Motor neuron (in vitro differentiated cells): ENCODE data around the gene SLC9A7. TPM values are rescaled to one million over a fixed set of nuclear protein-coding genes. Genes with fewer than 3 reads are reported as not detected.

Experiments
- ATAC-seq, 8 experiments: fragments of 200-7000 bp; cut with Tn5 transposase; replicated peaks in 6 of 8; 2 replicates each; pipeline ENCODE4 v1.8.0; 2021; ENCODE audit warnings: mild to moderate bottlenecking in 8 of 8, moderate library complexity in 8 of 8
- H3K27ac ChIP-seq, 2 donors: fragments of 250-450 bp; sonication (Bioruptor Pico); 2 replicates each; pipeline ENCODE4 v1.9.0; 2021; ENCODE audit warnings: antibody characterized with exemption in 2 of 2, mild to moderate bottlenecking in 2 of 2, moderate library complexity in 1 of 2
- H3K4me1 ChIP-seq, 2 donors: fragments of 250-450 bp; sonication (Bioruptor Pico); replicated peaks in 1 of 2; 2 replicates each; pipeline ENCODE4 v1.6.1; 2021; ENCODE audit warnings: antibody characterized with exemption in 2 of 2, mild to moderate bottlenecking in 2 of 2, moderate library complexity in 1 of 2
- H3K4me3 ChIP-seq, 5 donors: fragments of 250-450 bp; sonication (Bioruptor Pico); 2 replicates each; pipeline ENCODE4 v1.9.0; 2021; ENCODE audit warnings: antibody characterized with exemption in 5 of 5, mild to moderate bottlenecking in 5 of 5, moderate library complexity in 4 of 5
- WGBS, 10 experiments: fragments of 450-650 bp; shearing (Covaris generic); methylation state at CpG; one replicate each; pipeline ENCODE4 v1.0.0; 2022; 5-methylcytosine and 5-hydroxymethylcytosine counted together
- in situ Hi-C, 9 experiments: fragments of 400-800 bp; cut with MboI; loops; one replicate each; pipeline ENCODE4 v1.15.0; 2021; ENCODE audit warnings: low sequenced_read_pairs in 9 of 9, low pct_unique_long_range_greater_than_20kb in 2 of 9; ENCODE audit not compliant: unreplicated experiment in 9 of 9
- total RNA-seq, 8 experiments: library from RNA; unstranded; fragments of 300-600 nt; gene quantifications; 2 replicates each; pipeline versions ENCODE4 v1.2.3 to v1.2.4, GENCODE V29; 2022

The SLC9A7 gene
- total RNA-seq, 8 experiments from 2014 or later, result 2.1 to 19.9 (median 8.7) TPM

DNA sequence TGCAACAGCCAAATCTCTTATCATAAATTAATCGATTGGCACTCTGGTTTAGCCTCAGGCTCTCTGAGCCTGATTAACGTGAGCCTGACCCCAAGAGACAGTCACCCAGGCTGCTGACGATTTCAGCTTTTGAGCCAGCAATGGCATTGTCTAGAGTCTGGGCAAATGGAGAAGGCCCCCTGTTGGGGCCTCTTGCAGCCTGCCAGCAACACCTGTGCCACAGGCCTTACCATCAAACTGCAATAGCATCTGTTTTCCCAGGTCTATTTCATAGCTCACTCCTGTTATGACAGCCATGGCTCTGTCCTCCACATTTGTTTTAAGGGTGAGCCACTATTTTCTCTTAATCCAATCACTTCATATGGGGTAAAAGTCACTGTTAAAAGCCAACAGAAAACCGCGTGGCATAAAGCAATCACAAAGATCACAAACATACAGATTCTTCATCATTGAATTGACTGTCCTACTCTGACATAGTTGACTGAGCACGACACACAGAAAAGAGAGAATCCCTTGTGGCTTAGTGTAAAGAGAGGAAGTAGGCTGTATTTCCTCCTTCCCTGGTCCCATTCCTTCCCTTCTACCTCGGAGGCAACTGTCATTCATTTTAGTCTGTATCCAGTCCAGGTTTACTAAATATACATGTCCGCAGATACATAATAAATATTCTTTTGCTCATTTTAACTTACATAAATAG, 47.8 kb downstream of the SLC9A7 start:
- Histone ChIP-seq H3K4me3 (no peak overlapping the region), H3K27ac (no peak overlapping the region), H3K4me1 (peaks cover 0 to 2% of the 10 kb centered on the region in 2 donors)
- in situ Hi-C loops, result no loop called here
- peak in 2 of 8 experiments; percentile 33 to 41 for ATAC-seq
- WGBS, 10 experiments, result 8 to 100% (median 22%) methylated on average over 1 to 5 of the region's 8 CpGs; no CpG with 5 or more reads in 7 of the 10 experiments

DNA sequence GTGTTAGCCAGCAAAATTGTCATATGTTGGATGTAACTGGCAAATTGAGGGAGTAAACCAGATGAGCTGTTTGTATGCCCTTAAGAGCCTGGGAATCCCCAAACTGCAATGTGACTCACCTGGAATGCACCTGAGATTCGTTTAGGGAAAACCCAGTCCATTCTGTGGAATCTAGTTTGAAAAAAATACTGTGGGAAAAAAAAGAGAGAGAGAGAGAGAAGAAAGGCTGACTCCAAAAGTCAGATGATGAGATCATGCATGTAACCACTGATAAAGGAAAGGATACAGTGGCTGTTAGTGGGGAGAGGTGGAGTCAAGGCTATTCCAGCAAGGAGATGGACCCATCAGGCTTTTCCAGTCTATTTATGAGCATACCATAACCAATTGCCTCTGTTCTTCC, 48.5 kb downstream of the SLC9A7 start:
- H3K27ac ChIP-seq, result no peak overlapping the region
- in situ Hi-C loops, result no loop called here
- 0 to 43% methylated on average over 1 of the region's 1 CpG; no CpG with 5 or more reads in 8 of the 10 experiments for WGBS, 10 experiments
- H3K4me3 ChIP-seq, result no peak overlapping the region
- H3K4me1 ChIP-seq, result peaks cover 0 to 2% of the 10 kb centered on the region in 2 donors
- peak in 1 of 8 experiments; percentile 19 for ATAC-seq

DNA sequence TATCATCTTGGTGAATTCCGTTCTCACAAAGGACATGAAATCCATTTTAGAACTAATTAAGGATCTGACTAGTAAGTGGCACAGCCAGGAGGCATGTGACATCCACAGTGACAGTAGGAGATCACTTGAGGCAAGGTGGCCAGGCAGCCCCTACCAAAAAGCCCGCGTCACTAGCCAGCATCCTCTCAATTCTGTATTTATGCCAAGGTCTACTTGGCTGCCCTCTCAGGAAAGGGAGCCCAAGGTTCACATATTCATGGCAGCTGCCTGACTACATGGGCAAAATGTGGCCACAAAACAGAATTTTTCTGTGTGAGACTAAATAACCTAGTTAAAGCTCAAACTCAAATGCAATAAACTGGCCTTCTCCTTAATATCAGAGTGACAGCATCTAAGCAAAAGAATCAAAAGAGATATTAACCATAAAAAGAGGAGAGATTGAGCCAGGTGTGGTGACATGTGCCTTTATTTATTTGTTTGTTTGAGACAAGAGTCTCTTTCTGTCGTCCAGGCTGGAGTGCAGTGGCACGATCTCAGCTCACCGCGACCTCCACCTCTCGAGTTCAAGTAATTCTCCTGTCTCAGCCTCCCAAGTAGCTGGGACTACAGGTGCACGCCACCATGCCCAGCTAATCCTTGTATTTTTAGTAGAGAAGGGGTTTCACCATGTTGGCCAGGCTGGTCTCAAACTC, 51.5 kb downstream of the SLC9A7 start:
- Histone ChIP-seq H3K27ac (no peak overlapping the region), H3K4me1 (peaks cover 0 to 2% of the 10 kb centered on the region in 2 donors), H3K4me3 (no peak overlapping the region)
- no peak for ATAC-seq
- in situ Hi-C loops, result no loop called here
- WGBS, 10 experiments, result 35 to 100% methylated on average over 1 to 4 of the region's 9 CpGs; no CpG with 5 or more reads in 8 of the 10 experiments

DNA sequence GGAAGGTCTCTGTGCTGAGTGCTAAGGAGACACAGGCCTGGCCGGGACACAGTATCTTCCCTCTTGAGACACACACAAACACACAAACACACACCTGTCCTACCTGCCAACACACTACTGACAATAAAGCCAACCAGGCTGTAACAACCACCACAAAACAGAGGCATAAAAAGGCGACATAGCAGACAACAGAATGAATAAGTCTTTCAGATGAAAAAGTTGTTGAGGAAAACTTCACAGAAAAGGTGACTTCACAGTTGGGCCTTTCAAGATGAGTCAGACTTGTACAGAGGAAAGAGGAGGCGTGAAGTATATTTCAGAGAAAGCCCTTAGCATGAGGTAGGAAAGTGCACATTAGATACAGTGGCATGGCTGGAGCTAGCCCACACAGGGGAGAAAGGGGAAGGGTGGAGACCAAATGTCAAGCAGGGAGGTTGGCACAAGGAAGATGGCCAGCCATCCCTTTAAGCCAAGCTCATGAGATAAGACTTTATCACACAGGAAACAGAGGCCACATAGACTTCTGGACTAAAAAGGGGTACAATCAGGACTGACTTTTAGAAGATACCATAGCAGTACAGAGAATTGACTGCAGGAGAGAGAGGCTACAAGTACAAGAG, 54.0 kb downstream of the SLC9A7 start:
- Histone ChIP-seq H3K4me1 (no peaks in the 10 kb centered on the region), H3K27ac (no peak overlapping the region), H3K4me3 (no peak overlapping the region)
- WGBS, 10 experiments, result 20 to 83% methylated on average over 1 of the region's 3 CpGs; no CpG with 5 or more reads in 8 of the 10 experiments
- ATAC-seq, result no peak
- in situ Hi-C loops, result no loop called here

DNA sequence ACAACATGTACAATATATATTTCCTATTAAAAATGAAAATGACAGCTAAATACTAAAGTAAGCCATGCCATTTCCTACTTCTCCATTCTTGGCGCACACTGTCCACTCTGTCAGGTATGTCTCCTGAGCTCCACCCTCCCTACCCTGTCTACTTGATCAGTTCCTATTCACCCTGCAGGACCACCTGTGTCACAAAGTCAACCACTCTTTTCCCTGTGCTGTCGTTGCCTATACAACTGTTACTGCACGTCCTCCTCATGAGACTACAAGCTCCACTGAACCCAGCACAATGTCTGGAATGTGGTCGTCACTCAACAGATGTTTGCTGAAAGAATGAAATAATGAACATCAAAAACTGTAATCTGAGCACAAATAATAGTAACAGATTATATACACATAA, 54.9 kb downstream of the SLC9A7 start:
- no peak for ATAC-seq
- H3K27ac ChIP-seq, result no peak overlapping the region
- H3K4me1 ChIP-seq, result no peaks in the 10 kb centered on the region
- WGBS, 10 experiments, result 27 to 89% (median 63%) methylated on average over 3 to 4 of the region's 4 CpGs; no CpG with 5 or more reads in 5 of the 10 experiments
- in situ Hi-C loops, result no loop called here
- no peak overlapping the region for H3K4me3 ChIP-seq

DNA sequence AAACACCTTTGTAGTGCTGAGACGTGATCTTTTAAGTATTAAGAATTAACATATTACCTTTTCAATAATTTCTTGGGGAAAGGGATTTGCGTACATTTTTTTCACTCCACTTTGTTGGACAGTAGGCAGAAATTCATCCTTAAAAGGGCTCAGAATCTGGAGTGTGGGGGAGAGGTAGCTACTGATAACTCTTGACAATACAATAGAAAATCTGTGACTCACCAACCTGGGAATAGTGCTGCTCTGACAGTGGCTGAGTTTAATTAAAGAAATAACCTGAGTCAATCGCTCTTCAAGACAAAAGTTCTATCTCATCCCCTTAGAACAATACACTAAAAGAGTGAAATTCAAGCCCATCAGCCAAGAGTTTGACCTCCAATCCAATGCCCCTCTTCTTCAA, 60.2 kb downstream of the SLC9A7 start:
- 42 to 100% (median 100%) methylated on average over 1 to 3 of the region's 3 CpGs; no CpG with 5 or more reads in 4 of the 10 experiments for WGBS, 10 experiments
- Histone ChIP-seq H3K4me3 (no peak overlapping the region), H3K27ac (no peak overlapping the region), H3K4me1 (no peaks in the 10 kb centered on the region)
- in situ Hi-C loops, result no loop called here
- ATAC-seq, result no peak

DNA sequence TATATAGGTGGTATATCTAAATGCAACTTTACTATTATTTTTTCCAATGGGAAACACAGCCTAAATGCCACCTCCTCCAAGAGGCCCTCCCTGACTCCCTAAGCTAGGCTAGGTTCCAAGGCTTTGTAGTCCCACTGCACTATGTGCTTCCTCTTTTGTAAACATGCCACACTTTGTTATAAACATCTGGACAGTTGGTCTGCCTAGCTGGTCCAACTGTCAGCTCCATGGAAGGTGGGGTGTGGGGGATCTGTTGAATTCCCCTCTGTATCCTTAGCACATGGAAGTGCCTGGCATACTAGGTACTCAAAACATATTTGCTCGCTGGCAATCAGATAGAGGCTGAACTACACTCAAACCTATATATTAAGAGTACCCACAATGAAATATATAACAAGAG, 63.4 kb downstream of the SLC9A7 start:
- Histone ChIP-seq H3K4me1 (no peaks in the 10 kb centered on the region), H3K4me3 (no peak overlapping the region), H3K27ac (no peak overlapping the region)
- ATAC-seq, result no peak
- 33% methylated on average over 1 of the region's 1 CpG; no CpG with 5 or more reads in 9 of the 10 experiments for WGBS, 10 experiments
- in situ Hi-C loops, result no loop called here

DNA sequence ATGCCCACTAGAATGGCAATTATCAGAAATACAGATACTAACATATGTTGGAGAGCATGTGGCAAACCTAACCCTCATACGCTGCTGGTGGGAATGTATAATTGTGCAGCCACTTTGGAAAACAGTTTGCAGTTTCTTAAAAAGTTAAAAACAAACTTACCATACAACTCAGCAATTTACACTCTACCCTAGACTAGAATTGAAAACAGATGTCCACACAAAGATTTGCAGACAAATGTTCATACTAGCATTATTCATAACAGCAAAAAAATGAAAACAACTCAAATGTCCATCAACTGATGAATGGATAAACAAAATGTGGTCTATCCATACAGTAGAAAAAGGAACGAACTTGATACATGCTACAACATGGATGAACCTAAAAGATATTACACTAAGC, 64.4 kb downstream of the SLC9A7 start:
- in situ Hi-C loops, result no loop called here
- ATAC-seq, result no peak
- Histone ChIP-seq H3K27ac (no peak overlapping the region), H3K4me1 (no peaks in the 10 kb centered on the region), H3K4me3 (no peak overlapping the region)
- WGBS, 10 experiments, result 5 to 100% (median 62%) methylated on average over 1 to 2 of the region's 2 CpGs; no CpG with 5 or more reads in 4 of the 10 experiments

DNA sequence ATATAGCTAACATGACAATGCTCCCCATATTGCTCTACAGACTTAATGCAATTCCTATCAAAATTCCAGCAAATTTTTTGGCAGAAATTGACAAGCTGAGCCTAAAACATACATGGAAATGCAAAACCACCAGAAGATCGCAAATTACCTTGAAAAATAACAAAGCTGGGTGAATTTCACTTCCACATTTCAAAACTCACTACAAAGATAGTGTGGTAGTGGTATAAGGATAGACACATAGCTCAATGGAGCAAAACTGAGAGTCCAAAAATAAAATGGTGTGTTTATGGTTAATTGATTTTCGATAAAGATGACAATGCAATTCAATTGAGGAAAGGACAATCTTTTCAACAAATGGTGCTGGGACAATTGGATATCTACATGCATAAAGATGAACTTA, 65.8 kb downstream of the SLC9A7 start:
- in situ Hi-C loops, result no loop called here
- 43 to 67% (median 57%) methylated on average over 1 to 2 of the region's 2 CpGs; no CpG with 5 or more reads in 6 of the 10 experiments for WGBS, 10 experiments
- no peak for ATAC-seq
- Histone ChIP-seq H3K4me1 (no peaks in the 10 kb centered on the region), H3K27ac (no peak overlapping the region), H3K4me3 (no peak overlapping the region)

DNA sequence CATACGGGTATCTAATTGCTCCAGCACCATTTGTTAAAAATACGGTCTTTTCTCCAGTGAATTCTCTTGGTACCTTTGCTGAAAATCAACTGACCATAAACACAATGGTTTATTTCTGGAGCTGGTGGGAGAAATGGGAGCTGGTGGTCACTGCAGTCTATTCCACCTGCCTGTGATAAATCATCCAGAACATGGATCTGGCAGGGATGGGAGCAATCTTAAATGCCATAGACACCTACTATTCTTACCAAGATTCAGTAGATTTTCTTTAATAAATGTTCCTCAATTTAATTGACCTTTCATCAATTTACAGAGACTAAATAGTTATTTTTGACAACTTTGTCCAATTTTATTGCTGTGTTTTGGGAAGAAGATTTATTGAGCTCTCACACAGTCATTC, 68.1 kb downstream of the SLC9A7 start:
- in situ Hi-C loops, result no loop called here
- no peak for ATAC-seq
- H3K4me1 ChIP-seq, result no peaks in the 10 kb centered on the region
- 8 to 100% (median 85%) methylated on average over 1 to 2 of the region's 2 CpGs; no CpG with 5 or more reads in 4 of the 10 experiments for WGBS, 10 experiments
- H3K4me3 ChIP-seq, result no peak overlapping the region
- H3K27ac ChIP-seq, result no peak overlapping the region

DNA sequence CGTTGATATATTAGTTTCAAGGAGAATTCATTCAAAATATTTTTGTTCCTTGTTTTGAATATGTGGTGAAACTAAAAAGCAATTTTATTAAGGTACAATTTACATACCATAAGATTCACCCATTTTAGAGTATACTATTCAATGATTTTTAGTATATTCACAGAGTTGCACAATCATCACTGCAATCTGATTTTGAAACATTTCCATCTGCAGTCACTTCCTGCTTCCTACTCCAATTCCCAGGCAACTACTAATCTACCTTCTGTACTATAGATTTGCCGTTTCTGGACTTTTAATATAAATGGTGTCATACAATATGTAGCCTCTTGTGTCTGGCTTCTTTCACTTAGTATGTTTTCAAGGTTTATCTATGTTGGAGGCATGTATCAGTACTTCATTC, 71.3 kb downstream of the SLC9A7 start:
- in situ Hi-C loops, result no loop called here
- Histone ChIP-seq H3K4me1 (no peaks in the 10 kb centered on the region), H3K4me3 (no peak overlapping the region), H3K27ac (no peak overlapping the region)
- WGBS, 10 experiments, result 11 to 90% (median 63%) methylated on average over 1 to 2 of the region's 2 CpGs; no CpG with 5 or more reads in 2 of the 10 experiments
- no peak for ATAC-seq

DNA sequence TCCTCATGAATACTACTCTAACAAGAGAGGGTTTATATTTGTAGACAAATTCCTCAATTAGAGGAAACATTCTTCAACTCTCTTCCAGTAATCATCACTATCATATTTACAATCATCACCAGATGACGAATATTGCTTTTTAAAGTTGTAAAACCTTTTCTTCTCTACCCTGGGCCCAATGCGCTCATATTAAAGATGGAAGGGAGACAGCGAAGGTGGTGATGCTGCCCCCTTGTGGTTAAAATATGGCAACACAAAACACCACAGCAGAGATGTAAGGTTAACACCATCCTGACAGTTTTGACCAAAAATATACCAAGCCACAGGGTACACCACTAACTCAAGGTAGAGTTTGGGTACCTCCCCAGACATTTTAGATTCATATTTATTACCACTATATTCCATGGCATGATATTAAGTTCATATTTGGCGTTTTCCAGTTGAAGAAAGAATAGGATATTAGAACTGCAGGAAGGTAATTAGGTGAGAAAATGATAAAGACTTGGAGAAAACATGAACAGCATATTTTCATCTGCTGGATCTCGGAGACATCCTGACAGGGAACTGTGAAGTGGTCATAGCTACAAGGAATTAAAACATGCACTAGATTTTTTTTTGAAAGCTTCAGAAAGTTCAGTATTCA, 72.8 kb downstream of the SLC9A7 start:
- WGBS, 10 experiments, result 0 to 63% (median 0%) methylated on average over 1 to 5 of the region's 5 CpGs; no CpG with 5 or more reads in 5 of the 10 experiments
- Histone ChIP-seq H3K4me1 (no peaks in the 10 kb centered on the region), H3K27ac (no peak overlapping the region), H3K4me3 (no peak overlapping the region)
- in situ Hi-C loops, result no loop called here
- peak in 3 of 8 experiments; percentile 75 to 88 (median 88) for ATAC-seq

DNA sequence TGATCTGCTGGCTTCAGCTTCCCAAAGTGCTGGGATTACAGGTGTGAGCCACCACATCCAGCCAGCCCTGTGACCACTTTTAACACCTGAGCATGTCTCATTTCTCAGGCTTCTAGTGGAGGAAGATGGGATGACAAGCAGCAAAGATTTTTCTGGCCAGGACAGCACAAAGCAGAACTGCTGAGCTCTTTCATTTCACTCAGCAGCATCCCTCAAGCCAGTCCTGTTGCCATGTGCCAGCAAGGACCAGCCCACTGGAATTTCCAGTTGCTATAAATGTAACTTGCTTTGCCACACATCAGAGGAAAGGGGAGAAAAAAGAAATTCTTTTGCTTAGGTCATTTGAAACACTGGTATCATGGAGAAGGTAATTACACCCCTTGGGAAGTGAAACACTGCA, 75.9 kb downstream of the SLC9A7 start:
- ATAC-seq, result peak in 4 of 8 experiments; percentile 19 to 65 (median 42)
- no peak overlapping the region for H3K4me3 ChIP-seq
- in situ Hi-C loops, result no loop called here

More for the DNA sequence above, 75.9 kb downstream of the SLC9A7 start:
- H3K4me1 ChIP-seq, result no peaks in the 10 kb centered on the region
- no peak overlapping the region for H3K27ac ChIP-seq
